Measurements from ENCODE around the gene OR14C36. TPM values are rescaled to one million over a fixed set of nuclear protein-coding genes. Genes with fewer than 3 reads are reported as not detected.

The OR14C36 gene
- total RNA-seq, 4 donors from 2014 or later = not detected

DNA sequence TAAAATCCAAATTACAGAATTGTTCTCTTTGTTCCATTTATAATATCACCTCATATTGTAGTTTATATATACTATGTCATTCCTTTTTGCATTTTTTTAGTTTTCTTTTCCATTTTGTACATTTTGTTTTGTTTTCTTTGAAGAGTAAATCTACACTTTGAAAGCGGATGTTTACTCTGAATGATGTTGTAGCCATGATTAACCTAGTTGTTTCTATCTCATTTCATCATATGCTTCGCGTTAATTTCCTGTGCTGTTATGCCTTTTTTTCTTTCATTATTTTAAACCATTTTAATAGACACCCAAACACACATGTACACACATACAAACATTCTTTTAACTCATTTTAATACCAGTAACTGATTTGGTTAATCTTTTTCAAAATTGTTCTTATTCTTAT lies 32.3 kb downstream of the OR14C36 start:
- H3K4me3 ChIP-seq = no peak overlapping the region
- in situ Hi-C loops (cut with MboI; ENCODE audit: low sequenced_read_pairs in 4 of 4) (no loop called here), intact Hi-C loops (cut with DNase I; ENCODE audit: low total_unique reads) (no loop called here)
- no peaks in the 10 kb centered on the region for H3K9me3 ChIP-seq
- no peaks in the 10 kb centered on the region for H3K27me3 ChIP-seq
- TF ChIP-seq CTCF (IDR thresholded peaks at IDR 0.05 in 4 of 5, conservative IDR thresholded peaks at IDR 0.05 in 1 of 5) = no peak
- no peak for TF ChIP-seq POLR2A (IDR thresholded peaks at IDR 0.05)
- no peak overlapping the region for H3K27ac ChIP-seq
- no peak for ATAC-seq
- DNase-seq = no peak
- no peaks in the 10 kb centered on the region for H3K4me1 ChIP-seq
- H3K36me3 ChIP-seq = no peaks in the 10 kb centered on the region

DNA sequence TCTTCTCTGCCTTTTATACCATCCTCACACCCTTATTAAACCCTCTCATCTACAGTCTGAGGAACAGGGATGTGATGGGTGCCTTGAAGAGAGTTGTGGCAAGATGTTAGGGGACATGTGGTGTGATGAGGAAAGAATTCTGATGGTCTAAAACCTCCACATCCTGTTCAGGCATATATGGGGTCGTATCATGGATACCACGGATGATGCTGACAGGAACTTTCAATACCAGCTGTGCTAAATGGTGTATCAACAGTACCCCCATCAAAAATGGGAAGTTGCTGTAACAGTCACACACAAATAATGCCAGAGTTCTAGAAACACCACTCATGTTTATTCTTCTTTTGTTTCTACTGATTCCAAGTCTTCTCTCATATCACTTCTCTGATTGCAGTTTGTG lies 39.9 kb downstream of the OR14C36 start:
- no peaks in the 10 kb centered on the region for H3K9me3 ChIP-seq
- in situ Hi-C loops (cut with MboI; ENCODE audit: low sequenced_read_pairs in 4 of 4) = no loop called here
- no peak overlapping the region for H3K4me3 ChIP-seq
- no peak overlapping the region for H3K27ac ChIP-seq
- ATAC-seq (no peak), DNase-seq (no peak)
- intact Hi-C loops (cut with DNase I; ENCODE audit: low total_unique reads) = no loop called here
- no peaks in the 10 kb centered on the region for H3K4me1 ChIP-seq
- H3K27me3 ChIP-seq = no peaks in the 10 kb centered on the region
- no peaks in the 10 kb centered on the region for H3K36me3 ChIP-seq
- TF ChIP-seq CTCF (IDR thresholded peaks at IDR 0.05 in 4 of 5, conservative IDR thresholded peaks at IDR 0.05 in 1 of 5) (no peak), POLR2A (IDR thresholded peaks at IDR 0.05) (no peak)

GRCh38 chr1:248393050-248393449 lies 44.5 kb downstream of the OR14C36 start:
- no peaks in the 10 kb centered on the region for H3K9me3 ChIP-seq
- no peak overlapping the region for H3K27ac ChIP-seq
- TF ChIP-seq POLR2A (IDR thresholded peaks at IDR 0.05) (no peak), CTCF (IDR thresholded peaks at IDR 0.05 in 4 of 5, conservative IDR thresholded peaks at IDR 0.05 in 1 of 5) (no peak)
- ATAC-seq (no peak), DNase-seq (no peak)
- H3K36me3 ChIP-seq = no peaks in the 10 kb centered on the region
- in situ Hi-C loops (cut with MboI; ENCODE audit: low sequenced_read_pairs in 4 of 4) (no loop called here), intact Hi-C loops (cut with DNase I; ENCODE audit: low total_unique reads) (no loop called here)
- no peaks in the 10 kb centered on the region for H3K4me1 ChIP-seq
- H3K4me3 ChIP-seq = no peak overlapping the region
- no peaks in the 10 kb centered on the region for H3K27me3 ChIP-seq

Other genes with a start within 250 kb of the OR14C36 start
- gene OR2M5, start 203.6 kb upstream of the OR14C36 start, total RNA-seq = not detected
- not detected for gene OR2M2, start 174.0 kb upstream of the OR14C36 start, total RNA-seq
- gene OR2M3, start 151.5 kb upstream of the OR14C36 start, total RNA-seq = not detected
- gene OR2M4, start 117.4 kb upstream of the OR14C36 start, total RNA-seq = not detected
- not detected for gene OR2T33, start 70.8 kb upstream of the OR14C36 start, total RNA-seq
- gene OR2T12, start 45.4 kb upstream of the OR14C36 start, total RNA-seq = not detected
- not detected for gene OR2M7, start 24.2 kb upstream of the OR14C36 start, total RNA-seq
- gene OR2T4, start 12.9 kb downstream of the OR14C36 start, total RNA-seq = not detected
- gene OR2T6, start 27.0 kb downstream of the OR14C36 start, total RNA-seq = not detected
- gene OR2T1, start 54.3 kb downstream of the OR14C36 start, total RNA-seq = not detected
- gene OR2T2, start 96.9 kb downstream of the OR14C36 start, total RNA-seq = not detected
- not detected for gene OR2T3, start 124.6 kb downstream of the OR14C36 start, total RNA-seq
- not detected for gene OR2T5, start 139.8 kb downstream of the OR14C36 start, total RNA-seq
- not detected for gene OR2G6, start 159.3 kb downstream of the OR14C36 start, total RNA-seq
- gene OR2T29, start 214.0 kb downstream of the OR14C36 start, total RNA-seq = not detected
- gene OR2T34, start 226.0 kb downstream of the OR14C36 start, total RNA-seq = not detected
- gene OR2T10, start 248.9 kb downstream of the OR14C36 start, total RNA-seq = not detected

Data from gastrocnemius medialis (tissue), 4 donors.